ENCODE data around the gene CHCHD1.
"Not testable (repeated sequence)": the region's sequence is repeated elsewhere in the genome, so short reads cannot be mapped to it uniquely, and the experiment has no call there.

Gene CHCHD1

DNA sequence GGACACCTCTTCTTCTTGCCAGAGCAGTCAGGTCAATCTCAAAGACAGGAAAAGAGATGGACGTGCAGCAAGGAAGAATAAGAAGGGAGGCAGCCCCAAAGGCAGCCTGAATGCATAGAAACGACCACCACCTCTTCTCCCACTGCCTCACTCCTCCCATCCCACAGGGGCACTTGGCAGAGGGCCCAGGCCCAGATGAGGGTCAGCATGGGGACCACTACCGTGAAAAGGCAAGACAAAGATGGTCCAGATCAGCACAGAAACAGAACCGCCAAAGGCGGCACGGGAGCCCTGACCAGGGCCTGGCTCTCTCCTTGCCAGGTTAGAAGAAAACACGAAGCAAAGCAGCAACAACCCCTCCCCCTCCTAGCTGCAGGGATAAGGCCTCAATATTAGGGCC is 31.5 kb downstream of the CHCHD1 start:
- no peak for DNase-seq (ENCODE audit: low read depth in 2 of 2)

DNA sequence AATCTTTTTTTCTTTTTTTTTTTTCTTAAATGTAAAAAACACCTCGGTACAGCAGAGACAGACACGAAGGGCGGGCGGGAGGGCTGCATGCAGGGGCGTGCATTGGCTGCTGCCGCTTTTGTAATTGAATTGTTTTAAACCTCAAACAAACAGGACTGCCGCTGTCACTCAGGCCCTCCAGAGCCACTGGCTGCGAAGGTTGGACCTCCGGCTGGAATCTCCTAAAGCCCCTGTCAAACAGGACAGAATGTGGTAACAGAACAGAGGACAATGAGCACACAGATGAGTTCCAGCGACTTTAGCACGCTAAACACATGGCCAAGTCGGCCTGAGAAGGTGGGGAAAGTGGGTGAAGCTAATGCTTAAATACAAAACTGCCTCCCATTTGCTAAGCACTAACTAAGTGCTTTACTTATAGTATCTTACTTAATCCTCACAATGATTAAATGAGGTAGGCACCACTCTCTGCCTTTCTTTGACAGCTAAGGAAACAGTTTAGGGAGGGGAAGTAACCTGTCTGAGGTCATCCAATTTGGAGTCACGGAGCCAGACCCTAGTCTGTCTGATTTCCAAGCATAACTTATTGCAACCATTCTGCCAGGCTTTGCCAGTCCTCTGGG is 32.5 kb downstream of the CHCHD1 start:
- DNase-seq (ENCODE audit: low read depth in 2 of 2), result no peak

DNA sequence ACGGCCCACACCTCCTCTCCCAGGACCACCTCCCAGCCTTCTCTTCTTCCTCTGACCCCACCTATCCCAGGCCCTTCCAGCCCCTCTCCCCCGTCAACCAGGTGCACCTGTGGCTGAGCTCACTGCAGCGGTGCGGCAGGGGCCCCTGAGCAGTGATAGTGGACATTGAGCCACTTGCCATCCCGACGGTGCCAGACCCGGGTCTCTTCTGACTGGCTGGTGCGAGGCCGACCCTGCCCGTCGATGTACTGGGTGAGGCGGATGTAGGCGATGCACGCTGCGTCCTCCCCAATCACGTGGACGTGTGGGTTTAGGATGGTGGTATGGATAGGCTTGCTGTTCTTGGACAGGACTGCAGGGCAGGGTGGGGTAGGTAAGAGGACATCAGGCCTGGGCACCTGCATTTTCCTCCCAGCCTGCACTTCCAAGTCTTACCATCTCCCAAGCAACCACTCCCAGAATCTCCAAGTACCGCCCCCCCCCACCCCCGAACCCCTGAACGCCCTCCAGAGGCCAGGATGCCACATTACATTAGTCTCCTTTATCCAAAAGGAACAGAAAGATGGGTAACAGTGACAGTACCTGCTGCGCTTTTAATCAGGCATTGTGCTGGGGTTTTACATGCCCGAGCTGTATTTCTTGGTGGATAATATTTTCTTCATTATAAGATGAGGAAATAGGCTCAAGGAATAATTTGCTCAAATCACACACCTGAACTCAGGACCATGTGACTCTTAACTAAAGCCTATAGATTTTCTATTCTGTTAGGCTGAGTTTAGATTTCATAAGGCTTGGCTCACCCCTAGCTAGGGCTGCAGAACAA is 33.3 kb downstream of the CHCHD1 start:
- DNase-seq (ENCODE audit: low read depth in 2 of 2), result no peak

DNA sequence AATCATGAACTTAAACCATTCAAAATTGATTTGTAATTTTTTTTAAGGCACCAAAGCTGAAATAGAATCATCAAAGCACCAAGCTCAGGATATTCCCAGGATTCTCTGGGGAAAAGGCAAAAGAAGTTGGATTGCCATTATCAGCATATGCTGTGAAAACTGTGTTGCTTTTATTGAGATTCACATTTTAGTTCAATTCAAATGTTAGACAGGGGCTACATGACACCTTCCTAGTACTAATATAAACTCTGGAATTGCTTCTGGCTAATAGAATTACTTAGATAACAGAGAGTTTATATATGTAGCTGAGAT is 33.8 kb downstream of the CHCHD1 start:
- DNase-seq (ENCODE audit: low read depth in 2 of 2), result no peak

DNA sequence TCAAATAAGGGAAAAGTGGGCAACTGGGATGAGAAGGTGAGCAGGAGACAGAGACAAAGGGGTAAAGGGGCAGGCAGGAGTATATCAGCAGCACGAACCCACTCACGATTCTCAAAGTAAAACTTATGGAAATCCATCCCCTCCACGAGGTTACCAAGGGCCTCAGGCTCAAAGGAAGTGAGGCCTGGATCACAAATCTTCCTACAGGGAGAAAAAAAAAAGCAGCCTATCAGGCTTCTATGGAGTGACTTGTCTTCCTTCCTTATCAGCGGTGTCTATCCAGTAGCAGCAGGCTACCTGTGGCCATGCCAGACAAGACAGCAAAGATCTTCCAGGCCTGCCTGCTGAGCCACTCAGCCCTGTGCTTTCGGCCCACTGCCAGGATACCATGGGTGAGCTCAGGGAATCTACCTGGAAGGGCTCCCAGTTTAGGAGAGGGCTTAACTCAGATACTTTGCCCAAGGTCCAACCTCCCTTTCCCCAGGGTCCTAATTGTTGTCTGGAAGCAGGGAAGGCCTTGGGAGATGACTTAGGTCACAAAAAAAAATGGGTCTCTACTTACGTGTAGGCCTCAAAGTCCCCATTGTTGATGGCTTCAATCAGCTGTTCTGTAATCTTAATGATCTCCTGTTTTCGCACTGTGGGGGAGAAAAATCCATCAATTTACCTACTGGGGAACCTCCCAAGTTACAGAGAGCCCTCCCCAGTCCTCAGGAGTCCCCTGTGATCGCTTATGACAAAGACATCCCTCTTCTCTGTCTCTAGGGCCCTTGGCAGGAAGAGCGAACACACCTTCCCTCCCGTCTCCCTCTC is 35.3 kb downstream of the CHCHD1 start:
- DNase-seq (ENCODE audit: low read depth in 2 of 2), result no peak

DNA sequence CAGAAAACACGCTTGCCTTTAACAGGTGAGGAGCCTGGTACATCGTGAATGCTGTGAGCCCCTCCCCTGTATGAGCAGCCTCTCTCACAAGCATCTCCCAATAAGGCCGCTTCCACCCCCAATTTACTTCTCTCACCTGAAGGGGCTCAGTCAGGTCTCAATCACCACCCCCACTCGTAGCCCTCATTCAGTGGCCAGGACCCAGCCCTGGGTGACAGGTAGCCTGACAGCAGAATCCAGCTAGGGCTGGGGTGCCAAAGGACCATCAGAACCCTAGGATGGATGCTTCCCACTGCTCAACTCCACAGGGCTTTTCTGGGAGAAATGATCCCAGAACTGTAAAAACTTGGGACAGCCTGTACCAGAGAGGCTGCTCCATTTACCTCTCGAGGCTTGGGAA is 36.0 kb downstream of the CHCHD1 start:
- no peak for DNase-seq (ENCODE audit: low read depth in 2 of 2)

DNA sequence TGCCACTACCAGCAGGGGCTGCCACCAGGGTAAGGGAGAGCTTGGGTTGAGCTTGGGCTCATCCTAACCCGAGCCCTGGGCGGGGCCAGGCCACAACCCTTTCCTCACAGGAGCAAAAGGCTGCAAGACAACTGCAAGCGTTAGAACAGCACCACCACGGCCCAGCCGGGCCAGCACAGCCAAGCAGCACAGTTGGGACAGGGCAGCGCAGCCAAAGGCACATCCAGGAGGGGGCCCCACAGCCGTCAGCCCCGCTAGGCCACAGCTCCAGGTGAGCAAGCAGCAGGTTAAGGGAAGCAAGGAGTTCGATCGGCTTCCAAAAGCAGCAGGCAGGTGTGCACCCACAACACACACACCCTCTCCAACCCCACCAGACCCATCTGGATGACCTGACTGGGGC is 36.6 kb downstream of the CHCHD1 start:
- DNase-seq (ENCODE audit: low read depth in 2 of 2), result no peak

DNA sequence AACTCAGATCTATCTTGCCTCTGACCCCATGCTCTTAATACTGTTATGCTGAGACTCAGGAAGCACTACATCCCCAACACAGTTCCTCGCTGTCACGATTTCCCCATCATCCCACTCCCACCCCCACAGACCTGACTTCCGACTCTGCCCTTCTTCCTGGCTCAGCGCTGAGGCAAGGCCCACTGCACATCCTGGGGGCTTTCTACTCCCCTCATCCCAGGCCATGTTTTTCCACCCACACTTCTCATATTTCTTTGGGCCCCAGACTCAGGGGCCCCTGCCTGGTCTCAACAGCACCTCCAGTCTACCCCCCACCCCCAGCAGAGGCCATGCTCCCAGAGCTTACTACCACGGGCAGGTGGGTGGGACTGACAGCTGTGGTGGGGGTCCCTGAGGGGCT is 37.2 kb downstream of the CHCHD1 start:
- no peak for DNase-seq (ENCODE audit: low read depth in 2 of 2)

DNA sequence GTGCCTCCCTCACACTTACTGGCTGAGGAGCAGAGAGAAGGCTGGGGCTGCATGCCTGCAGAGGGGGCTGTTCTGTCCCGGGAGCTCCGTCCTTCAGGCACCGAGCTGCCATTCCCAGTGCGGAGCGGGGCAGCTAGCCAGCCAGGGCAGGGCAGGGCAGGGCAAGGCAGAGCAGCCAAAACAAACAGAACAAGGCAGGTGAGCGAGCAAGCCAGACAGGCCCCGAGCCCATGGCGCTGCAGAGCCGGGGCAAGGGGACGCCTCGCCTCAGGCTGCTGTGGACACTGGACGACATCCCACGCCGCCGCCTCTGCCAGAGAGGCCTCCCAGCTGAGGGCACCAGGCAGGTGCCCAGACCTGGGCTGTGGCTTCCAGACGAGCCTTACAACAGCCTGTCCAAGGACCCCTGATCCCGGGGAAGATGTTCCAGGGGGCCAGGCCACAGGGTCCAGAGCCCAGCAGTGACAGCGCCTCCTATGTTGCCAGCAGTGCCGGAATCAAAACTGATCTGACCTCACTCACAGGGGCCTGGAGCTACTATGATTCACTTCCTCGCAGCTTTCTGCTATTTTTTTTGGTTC is 37.8 kb downstream of the CHCHD1 start:
- no peak for DNase-seq (ENCODE audit: low read depth in 2 of 2)

DNA sequence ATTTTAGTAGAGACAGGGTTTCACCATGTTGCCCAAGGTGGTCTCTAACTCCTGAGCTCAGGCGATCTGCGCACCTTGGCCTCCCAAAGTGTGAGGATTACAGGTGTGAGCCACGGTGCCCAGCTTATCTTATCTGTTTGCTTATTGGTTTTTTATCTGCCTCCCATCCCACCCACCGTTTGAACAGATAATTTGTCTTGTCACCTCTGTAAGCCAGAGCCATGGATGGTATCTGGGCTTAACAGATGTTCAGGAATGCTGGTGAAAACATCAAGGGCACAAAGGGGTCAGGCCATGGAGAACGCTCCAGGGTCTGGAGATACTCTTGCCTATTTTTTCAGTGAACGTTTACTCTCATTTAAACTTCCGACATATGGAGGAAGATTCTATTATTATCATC is 41.5 kb downstream of the CHCHD1 start:
- no peak for DNase-seq (ENCODE audit: low read depth in 2 of 2)

DNA sequence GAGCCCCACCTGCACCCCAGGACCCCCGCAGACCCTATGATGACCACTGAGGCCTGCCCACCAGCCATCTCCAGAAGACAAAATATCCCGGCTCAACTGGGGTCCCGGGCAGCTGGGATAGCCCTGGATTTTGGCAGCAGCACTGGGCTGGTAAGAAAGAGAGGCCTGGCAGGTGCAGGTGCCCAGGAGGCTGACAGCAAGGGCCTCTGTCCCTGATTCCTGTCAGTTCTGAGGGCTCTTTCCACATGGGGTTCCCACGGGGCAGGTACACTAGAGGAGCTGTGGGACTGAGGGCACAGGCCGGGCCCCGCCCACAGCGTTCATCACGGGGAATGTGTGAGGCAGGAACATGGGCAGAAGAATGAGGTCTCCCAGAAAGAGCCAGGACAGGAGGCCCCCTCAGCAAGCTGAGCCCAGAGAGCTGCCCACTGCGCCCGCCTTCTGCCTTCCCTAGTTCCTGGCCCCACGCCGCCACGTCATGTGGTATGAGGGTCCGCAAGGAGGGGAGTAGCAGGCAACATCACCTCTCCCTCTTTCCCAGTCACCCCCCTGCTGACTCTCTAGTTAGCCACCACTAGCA is 42.4 kb downstream of the CHCHD1 start:
- no peak for DNase-seq (ENCODE audit: low read depth in 2 of 2)

DNA sequence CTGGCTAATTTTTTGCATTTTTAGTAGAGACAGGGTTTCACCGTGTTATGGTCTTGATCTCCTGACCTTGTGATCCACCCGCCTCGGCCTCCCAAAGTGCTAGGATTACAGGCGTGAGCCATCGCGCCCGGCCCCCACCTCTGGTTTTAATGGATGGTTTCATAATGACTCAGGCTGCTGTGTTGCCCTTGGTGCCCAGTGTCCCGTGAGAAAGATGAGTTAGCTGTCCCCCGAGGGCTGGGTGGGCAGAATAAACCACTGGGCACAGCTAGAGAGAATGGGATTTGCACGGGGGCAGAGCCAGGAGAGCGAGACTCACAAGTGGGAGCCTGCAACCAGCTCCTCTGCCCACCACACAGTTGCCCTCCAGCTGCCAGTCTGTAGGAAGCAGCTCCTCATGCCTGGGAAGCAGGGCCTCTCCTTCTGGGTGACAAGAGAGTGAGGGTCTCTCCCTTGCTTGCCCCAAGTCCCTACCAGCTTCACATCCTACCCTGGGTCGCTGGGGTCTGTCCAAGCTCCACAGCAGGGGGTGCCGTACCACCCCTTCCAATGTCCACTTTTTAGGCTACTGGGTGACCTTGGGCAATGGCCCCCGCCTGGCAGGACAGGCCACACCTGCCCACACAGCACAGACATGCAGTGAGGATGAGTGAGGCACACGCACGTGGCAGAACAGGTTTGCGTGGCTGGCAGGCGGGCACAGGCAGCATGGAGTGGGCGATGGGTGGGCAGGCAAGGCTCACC is 45.7 kb downstream of the CHCHD1 start:
- DNase-seq (ENCODE audit: low read depth in 2 of 2), result no peak

DNA sequence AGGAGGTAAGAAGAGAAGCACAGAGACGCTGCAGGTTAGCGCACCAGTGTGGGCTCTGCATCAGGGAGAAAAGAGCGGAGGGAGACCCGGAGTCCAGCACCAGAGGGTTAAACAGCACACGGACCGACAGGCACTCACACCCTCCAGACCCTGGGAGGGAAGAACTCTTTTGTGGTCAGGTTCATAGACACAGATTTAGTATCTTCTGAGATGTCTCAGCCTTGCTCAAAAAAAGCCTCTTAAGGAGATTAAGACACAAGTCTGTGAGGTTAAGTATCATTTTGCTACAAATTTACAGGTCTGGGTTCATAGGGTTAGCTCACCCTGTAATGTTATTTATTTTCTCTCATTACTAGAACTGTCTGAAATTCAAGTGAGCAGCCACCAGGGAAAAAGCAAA is 46.3 kb downstream of the CHCHD1 start:
- DNase-seq (ENCODE audit: low read depth in 2 of 2), result no peak

DNA sequence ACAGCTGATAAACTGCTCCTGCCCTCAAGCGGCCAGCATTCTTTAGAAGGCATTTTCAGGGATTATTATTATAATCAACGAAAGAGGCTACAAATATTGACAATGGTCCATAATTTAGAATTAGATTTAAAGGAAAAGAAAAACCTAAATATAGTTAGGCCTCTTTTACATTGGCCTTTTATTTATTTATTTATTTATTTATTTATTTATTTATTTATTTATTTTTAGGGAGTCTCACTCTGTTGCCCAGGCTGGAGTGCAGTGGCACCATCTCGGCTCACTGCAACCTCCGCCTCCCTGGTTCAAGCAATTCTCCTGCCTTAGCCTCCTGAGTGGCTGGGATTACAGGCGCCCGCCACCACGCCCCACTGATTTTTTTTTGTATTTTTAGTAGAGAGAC is 47.2 kb downstream of the CHCHD1 start:
- not testable (repeated sequence) for DNase-seq (ENCODE audit: low read depth in 2 of 2)
